Raji (cell line): ENCODE data around the gene CSRNP3.

Experiments
- POLR2A ChIP-seq: IDR thresholded peaks from 2 replicates; pipeline ENCODE4 v1.6.1; 2011; ENCODE audit warnings: low read depth, low read length, control low read depth; ENCODE audit not compliant: insufficient read depth

Gene CSRNP3

GRCh38 chr2:165453561-165454094, 15.9 kb upstream of the CSRNP3 start:
- TF ChIP-seq POLR2A, result no peak

- TF ChIP-seq POLR2A, result no peak
Measured at GRCh38 chr2:165454905-165455304, 14.6 kb upstream of the CSRNP3 start.

- no peak for TF ChIP-seq POLR2A
Measured at GRCh38 chr2:165456027-165456426, 13.5 kb upstream of the CSRNP3 start.

GRCh38 chr2:165462443-165462842, 7.1 kb upstream of the CSRNP3 start:
- TF ChIP-seq POLR2A, result no peak

GRCh38 chr2:165466386-165466785, 3.1 kb upstream of the CSRNP3 start:
- no peak for TF ChIP-seq POLR2A

- no peak for TF ChIP-seq POLR2A
Measured at GRCh38 chr2:165467921-165468320, 1.6 kb upstream of the CSRNP3 start.

GRCh38 chr2:165470361-165470760, 863 bp downstream of the CSRNP3 start:
- TF ChIP-seq POLR2A, result no peak

GRCh38 chr2:165471349-165471950, 2.0 kb downstream of the CSRNP3 start:
- no peak for TF ChIP-seq POLR2A

- no peak for TF ChIP-seq POLR2A
Measured at GRCh38 chr2:165472922-165473321, 3.4 kb downstream of the CSRNP3 start.

- TF ChIP-seq POLR2A, result no peak
Measured at GRCh38 chr2:165474619-165475276, 5.2 kb downstream of the CSRNP3 start.

- no peak for TF ChIP-seq POLR2A
Measured at GRCh38 chr2:165475277-165476004, 5.9 kb downstream of the CSRNP3 start.

- TF ChIP-seq POLR2A, result no peak
Measured at GRCh38 chr2:165479856-165480255, 10.4 kb downstream of the CSRNP3 start.

- TF ChIP-seq POLR2A, result no peak
Measured at GRCh38 chr2:165494573-165494972, 25.1 kb downstream of the CSRNP3 start.

- TF ChIP-seq POLR2A, result no peak
Measured at GRCh38 chr2:165497659-165498317, 28.3 kb downstream of the CSRNP3 start.

- TF ChIP-seq POLR2A, result no peak
Measured at GRCh38 chr2:165499131-165499530, 29.6 kb downstream of the CSRNP3 start.
